H9 (cell line): ENCODE results near the gene NOXA1. TPM values are rescaled to one million over a fixed set of nuclear protein-coding genes. Genes with fewer than 3 reads are reported as not detected.

Experiments used
- DNase-seq: peaks from one replicate; pipeline ENCODE4 v3.0.0-alpha.2; 2017
- H2AFZ ChIP-seq: one replicate; pipeline ENCODE4 v1.6.1; 2013; ENCODE audit warnings: mild to moderate bottlenecking, low read length, control low read depth, moderate library complexity
- H2AK5ac ChIP-seq: 2 replicates; pipeline ENCODE4 v1.6.1; 2013; ENCODE audit warnings: low read length, control low read depth, mixed read lengths; ENCODE audit not compliant: insufficient read length
- H2BK120ac ChIP-seq: one replicate; pipeline ENCODE4 v1.6.1; 2013; ENCODE audit warnings: low read depth, mild to moderate bottlenecking, low read length, control low read depth, inconsistent platforms; ENCODE audit not compliant: poor library complexity, severe bottlenecking
- H2BK12ac ChIP-seq: 2 replicates; pipeline ENCODE4 v1.6.1; 2013; ENCODE audit warnings: low read length, control low read depth, mixed read lengths, low read depth; ENCODE audit not compliant: insufficient read length
- H2BK15ac ChIP-seq: 2 replicates; pipeline ENCODE4 v1.6.1; 2013; ENCODE audit warnings: low read depth, low read length, control low read depth
- H2BK20ac ChIP-seq: one replicate; pipeline ENCODE4 v1.6.1; 2013; ENCODE audit warnings: low read depth, mild to moderate bottlenecking, low read length, control low read depth, inconsistent platforms; ENCODE audit not compliant: poor library complexity, severe bottlenecking
- H2BK5ac ChIP-seq: 2 replicates; pipeline ENCODE4 v1.6.1; 2013; ENCODE audit warnings: low read length, control low read depth, mixed read lengths; ENCODE audit not compliant: insufficient read length
- H3K14ac ChIP-seq: 2 replicates; pipeline ENCODE4 v1.6.1; 2013; ENCODE audit warnings: low read length, control low read depth; ENCODE audit not compliant: insufficient read depth
- H3K18ac ChIP-seq: 2 replicates; pipeline ENCODE4 v1.6.1; 2013; ENCODE audit warnings: low read depth, mild to moderate bottlenecking, mixed read lengths, low read length, control low read depth; ENCODE audit not compliant: insufficient read length
- H3K23ac ChIP-seq: 2 replicates; pipeline ENCODE4 v1.6.1; 2013; ENCODE audit warnings: low read length, control low read depth, mixed read lengths, low read depth; ENCODE audit not compliant: insufficient read length
- H3K23me2 ChIP-seq: 2 replicates; pipeline ENCODE4 v1.6.1; 2013; ENCODE audit warnings: low read depth, mild to moderate bottlenecking, mixed read lengths, low read length, control low read depth; ENCODE audit not compliant: insufficient read length, poor library complexity, severe bottlenecking
- H3K27ac ChIP-seq: 2 replicates; pipeline ENCODE4 v1.5.1; 2013; ENCODE audit warnings: low read length, control low read depth, mixed read lengths, low read depth; ENCODE audit not compliant: insufficient read length
- H3K27me3 ChIP-seq: 2 replicates; pipeline ENCODE4 v1.6.1; 2013; ENCODE audit warnings: low read length, control low read depth, inconsistent platforms; ENCODE audit not compliant: insufficient read depth
- H3K4ac ChIP-seq: 2 replicates; pipeline ENCODE4 v1.6.1; 2013; ENCODE audit warnings: low read depth, mild to moderate bottlenecking, control low read depth, inconsistent platforms, low read length, moderate library complexity
- H3K4me1 ChIP-seq: 2 replicates; pipeline ENCODE4 v1.6.1; 2013; ENCODE audit warnings: low read length, control low read depth, inconsistent platforms; ENCODE audit not compliant: insufficient read depth
- H3K4me2 ChIP-seq: 2 replicates; pipeline ENCODE4 v1.6.1; 2013; ENCODE audit warnings: low read length, control low read depth, mixed read lengths; ENCODE audit not compliant: insufficient read length, insufficient read depth
- H3K56ac ChIP-seq: 2 replicates; pipeline ENCODE4 v1.6.1; 2013; ENCODE audit warnings: low read depth, mild to moderate bottlenecking, mixed read lengths, low read length, control low read depth; ENCODE audit not compliant: insufficient read length
- H3K79me1 ChIP-seq: 2 replicates; pipeline ENCODE4 v1.6.1; 2013; ENCODE audit warnings: low read depth, mild to moderate bottlenecking, moderate library complexity, low read length, control low read depth, inconsistent platforms; ENCODE audit not compliant: insufficient read depth, poor library complexity, severe bottlenecking
- H3K79me2 ChIP-seq: 2 replicates; pipeline ENCODE4 v1.6.1; 2013; ENCODE audit warnings: low read length, control low read depth, inconsistent platforms; ENCODE audit not compliant: insufficient read depth
- H3K9ac ChIP-seq: 2 replicates; pipeline ENCODE4 v1.6.1; 2013; ENCODE audit warnings: low read length, control low read depth, mixed read lengths; ENCODE audit not compliant: insufficient read length; ENCODE audit errors: extremely low read depth
- H3K9me3 ChIP-seq: one replicate; pipeline ENCODE4 v1.6.1; 2013; ENCODE audit warnings: low read depth, low read length, inconsistent platforms; ENCODE audit not compliant: control insufficient read depth
- H3T11ph ChIP-seq: one replicate; pipeline ENCODE4 v1.6.1; 2013; ENCODE audit warnings: mild to moderate bottlenecking, low read length, control low read depth, inconsistent platforms
- H4K20me1 ChIP-seq: one replicate; pipeline ENCODE4 v1.6.1; 2013; ENCODE audit not compliant: control insufficient read depth, insufficient read length, insufficient read depth
- H4K5ac ChIP-seq: 2 replicates; pipeline ENCODE4 v1.6.1; 2013; ENCODE audit warnings: low read depth, mild to moderate bottlenecking, mixed read lengths, low read length, control low read depth; ENCODE audit not compliant: insufficient read length
- H4K8ac ChIP-seq: replicated peaks from 2 replicates; pipeline ENCODE4 v1.6.1; 2013; ENCODE audit warnings: low read length, control low read depth, mixed read lengths, low read depth; ENCODE audit not compliant: insufficient read length
- H4K91ac ChIP-seq: 2 replicates; pipeline ENCODE4 v1.6.1; 2013; ENCODE audit warnings: low read depth, mild to moderate bottlenecking, moderate library complexity, mixed read lengths, low read length, control low read depth; ENCODE audit not compliant: insufficient read length
- H3K27ac Mint-ChIP-seq, 3 experiments: 2 replicates in 2 of 3; 3 replicates in 1 of 3; pipeline ENCODE4 v1.8.0; 2020 to 2021; ENCODE audit warnings: mixed read lengths in 3 of 3, mild to moderate bottlenecking in 1 of 3, moderate library complexity in 1 of 3
- H3K27me3 Mint-ChIP-seq: 2 replicates; pipeline ENCODE4 v1.8.0; 2021; ENCODE audit warnings: low read depth, mild to moderate bottlenecking, moderate library complexity, mixed read lengths
- H3K36me3 Mint-ChIP-seq, 3 experiments: 2 replicates in 2 of 3; 3 replicates in 1 of 3; pipeline ENCODE4 v1.8.0; 2020 to 2021; ENCODE audit warnings: low read depth in 3 of 3, mixed read lengths in 3 of 3; ENCODE audit not compliant: insufficient read depth in 1 of 3
- H3K4me1 Mint-ChIP-seq, 2 experiments: 2 replicates each; pipeline ENCODE4 v1.8.0; 2020; ENCODE audit warnings: mixed read lengths in 2 of 2
- H3K4me3 Mint-ChIP-seq, 2 experiments: 2 replicates in 1 of 2; 3 replicates in 1 of 2; pipeline ENCODE4 v1.8.0; 2020 to 2021; ENCODE audit warnings: mild to moderate bottlenecking in 2 of 2, mixed read lengths in 2 of 2, moderate library complexity in 1 of 2
- H3K9me3 Mint-ChIP-seq, 2 experiments: 2 replicates in 1 of 2; 3 replicates in 1 of 2; pipeline ENCODE4 v1.8.0; 2020; ENCODE audit warnings: mild to moderate bottlenecking in 2 of 2, mixed read lengths in 2 of 2, moderate library complexity in 1 of 2
- WGBS: extraction: QIAGEN DNeasy Blood & Tissue Kit; methylation state at CpG from one replicate; pipeline ENCODE4 v1.1.7; 2013; ENCODE audit warnings: missing lambda C conversion rate, low lambda C conversion rate, mixed read lengths; ENCODE audit not compliant: insufficient read length; ENCODE audit errors: extremely low coverage; 5-methylcytosine and 5-hydroxymethylcytosine counted together
- total RNA-seq: library from RNA; stranded (reverse); gene quantifications from 2 replicates; pipeline ENCODE4 v1.2.1, GENCODE V29; 2021
- TF ChIP-seq, protein P1 (sequence below): fragments of 200-600 bp; sonication (generic); conservative IDR thresholded peaks from 3 replicates; pipeline ENCODE4 v1.8.0; 2021; ENCODE audit warnings: antibody characterized with exemption, mild to moderate bottlenecking

Gene NOXA1
- total RNA-seq, 1 experiment from 2014 or later: 2.0 TPM

DNA sequence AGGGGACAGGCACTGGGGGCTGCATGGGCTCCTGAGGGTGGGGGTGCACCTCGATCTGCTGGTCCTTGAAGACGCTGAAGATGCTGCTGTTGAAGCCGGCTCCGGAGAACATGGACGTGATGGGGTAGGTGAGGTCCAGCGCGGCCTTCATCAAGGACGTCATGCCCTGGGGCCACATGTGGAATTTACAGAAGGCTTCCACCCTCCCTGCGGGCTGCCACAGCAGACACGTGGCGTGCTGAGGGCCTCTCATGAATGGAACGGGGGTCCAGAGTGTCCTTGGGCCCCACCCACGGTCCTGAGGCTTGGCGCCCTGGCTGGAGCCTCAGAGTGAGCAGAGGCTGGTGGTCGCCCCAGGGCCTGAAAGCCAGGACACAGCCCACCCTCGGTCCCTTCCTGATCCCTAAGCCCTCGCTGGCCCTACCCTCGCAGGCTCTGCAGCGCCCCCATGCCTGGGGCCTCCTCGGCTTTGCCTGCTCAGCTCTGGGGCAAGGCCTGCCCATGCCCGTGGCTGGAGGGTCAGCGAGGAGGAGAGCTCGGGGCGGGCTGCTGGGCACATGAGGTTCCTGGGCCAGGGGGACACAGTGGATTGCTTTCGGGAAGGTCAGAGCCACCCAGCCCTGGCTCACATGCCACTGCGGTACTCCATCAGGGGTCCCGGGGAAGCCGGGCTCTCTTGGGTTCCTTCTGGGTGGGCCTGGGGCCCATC lies 41.3 kb downstream of the NOXA1 start:
- H2AK5ac ChIP-seq: no peak overlapping the region
- no peaks in the 10 kb centered on the region for H3K79me1 ChIP-seq
- Mint-ChIP-seq H3K4me1 (peaks cover 0 to 2% of the 10 kb centered on the region in 2 experiments; a peak in 1 of 4 replicates), H3K9me3 (no peaks in the 10 kb centered on the region), H3K4me3 (no peak overlapping the region), H3K36me3 (no peaks in the 10 kb centered on the region), H3K27ac (no peak overlapping the region), H3K27me3 (peaks cover 34% of the 10 kb centered on the region)
- no peak overlapping the region for H2BK15ac ChIP-seq
- H3K4ac ChIP-seq: no peak overlapping the region
- no peak overlapping the region for H4K91ac ChIP-seq
- no peak overlapping the region for H4K5ac ChIP-seq
- H3K56ac ChIP-seq: no peak overlapping the region
- no peak overlapping the region for H2AFZ ChIP-seq
- H3K18ac ChIP-seq: no peak overlapping the region
- no peak overlapping the region for H3K23ac ChIP-seq
- H3K27me3 ChIP-seq: no peaks in the 10 kb centered on the region; the same call in 1 of the 2 replicates
- no peaks in the 10 kb centered on the region for H4K20me1 ChIP-seq
- no peak overlapping the region for H3K27ac ChIP-seq
- H3K9ac ChIP-seq: no peak overlapping the region
- no peak overlapping the region for H2BK12ac ChIP-seq
- TF ChIP-seq, protein P1, sequence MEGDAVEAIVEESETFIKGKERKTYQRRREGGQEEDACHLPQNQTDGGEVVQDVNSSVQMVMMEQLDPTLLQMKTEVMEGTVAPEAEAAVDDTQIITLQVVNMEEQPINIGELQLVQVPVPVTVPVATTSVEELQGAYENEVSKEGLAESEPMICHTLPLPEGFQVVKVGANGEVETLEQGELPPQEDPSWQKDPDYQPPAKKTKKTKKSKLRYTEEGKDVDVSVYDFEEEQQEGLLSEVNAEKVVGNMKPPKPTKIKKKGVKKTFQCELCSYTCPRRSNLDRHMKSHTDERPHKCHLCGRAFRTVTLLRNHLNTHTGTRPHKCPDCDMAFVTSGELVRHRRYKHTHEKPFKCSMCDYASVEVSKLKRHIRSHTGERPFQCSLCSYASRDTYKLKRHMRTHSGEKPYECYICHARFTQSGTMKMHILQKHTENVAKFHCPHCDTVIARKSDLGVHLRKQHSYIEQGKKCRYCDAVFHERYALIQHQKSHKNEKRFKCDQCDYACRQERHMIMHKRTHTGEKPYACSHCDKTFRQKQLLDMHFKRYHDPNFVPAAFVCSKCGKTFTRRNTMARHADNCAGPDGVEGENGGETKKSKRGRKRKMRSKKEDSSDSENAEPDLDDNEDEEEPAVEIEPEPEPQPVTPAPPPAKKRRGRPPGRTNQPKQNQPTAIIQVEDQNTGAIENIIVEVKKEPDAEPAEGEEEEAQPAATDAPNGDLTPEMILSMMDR: no peak
- peaks cover 5% of the 10 kb centered on the region for H3K23me2 ChIP-seq
- H3K9me3 ChIP-seq: no peaks in the 10 kb centered on the region
- H3T11ph ChIP-seq: no peak overlapping the region
- no peaks in the 10 kb centered on the region for H3K79me2 ChIP-seq
- H2BK20ac ChIP-seq: no peak overlapping the region
- no peak for DNase-seq
- H4K8ac ChIP-seq: no peak overlapping the region
- no peak overlapping the region for H2BK120ac ChIP-seq
- H2BK5ac ChIP-seq: no peak overlapping the region
- H3K4me1 ChIP-seq: no peaks in the 10 kb centered on the region
- no peak overlapping the region for H3K4me2 ChIP-seq
- no peak overlapping the region for H3K14ac ChIP-seq
- no CpG with 5 or more reads among the region's 28 CpGs for WGBS
